Ishikawa (cell line): ENCODE data around the gene SLC28A1.

ENCODE experiments used
- CEBPB ChIP-seq: IDR thresholded peaks from 2 replicates; pipeline ENCODE4 v1.6.1; 2012
- CREB1 ChIP-seq: IDR thresholded peaks from 2 replicates; pipeline ENCODE4 v1.6.1; 2012; ENCODE audit warnings: low read depth
- EGR1 ChIP-seq: IDR thresholded peaks from 2 replicates; pipeline ENCODE4 v1.6.1; 2012
- EP300 ChIP-seq: IDR thresholded peaks from 2 replicates; pipeline ENCODE4 v1.6.1; 2012; ENCODE audit warnings: borderline replicate concordance
- FOXM1 ChIP-seq: IDR thresholded peaks from 2 replicates; pipeline ENCODE4 v1.6.1; 2012; ENCODE audit warnings: low read depth, borderline replicate concordance
- MAX ChIP-seq: IDR thresholded peaks from 2 replicates; pipeline ENCODE4 v1.6.1; 2012
- NFIC ChIP-seq: IDR thresholded peaks from 2 replicates; pipeline ENCODE4 v1.6.1; 2012
- RAD21 ChIP-seq: IDR thresholded peaks from 2 replicates; pipeline ENCODE4 v1.6.1; 2012; ENCODE audit warnings: low read depth
- REST ChIP-seq: IDR thresholded peaks from 2 replicates; pipeline ENCODE4 v1.6.1; 2012; ENCODE audit warnings: low read depth, mild to moderate bottlenecking
- TAF1 ChIP-seq: IDR thresholded peaks from 2 replicates; pipeline ENCODE4 v1.6.1; 2012; ENCODE audit warnings: low read depth, mild to moderate bottlenecking
- TCF12 ChIP-seq: IDR thresholded peaks from 2 replicates; pipeline ENCODE4 v1.6.1; 2012; ENCODE audit warnings: low read depth
- TEAD4 ChIP-seq: IDR thresholded peaks from 2 replicates; pipeline ENCODE4 v1.6.1; 2012
- USF1 ChIP-seq: IDR thresholded peaks from 2 replicates; pipeline ENCODE4 v1.6.1; 2012
- YY1 ChIP-seq: IDR thresholded peaks from 2 replicates; pipeline ENCODE4 v1.6.1; 2012; ENCODE audit warnings: low read depth
- ZBTB7A ChIP-seq: IDR thresholded peaks from 2 replicates; pipeline ENCODE4 v1.6.1; 2012; ENCODE audit warnings: low read depth

Gene SLC28A1

GRCh38 chr15:84891339-84891738 is 6.9 kb downstream of the SLC28A1 start:
- TF ChIP-seq EGR1 (no peak), MAX (no peak), RAD21 (no peak)

GRCh38 chr15:84892786-84893307 is 8.4 kb downstream of the SLC28A1 start:
- no peak for TF ChIP-seq TAF1
- no peak for TF ChIP-seq NFIC
- TF ChIP-seq RAD21 = no peak

GRCh38 chr15:84893607-84894006 is 9.1 kb downstream of the SLC28A1 start:
- TF ChIP-seq MAX (no peak), TCF12 (no peak), CREB1 (no peak), CEBPB (no peak), ZBTB7A (no peak), TAF1 (no peak), YY1 (no peak)

GRCh38 chr15:84894736-84895425 is 10.4 kb downstream of the SLC28A1 start:
- no peak for TF ChIP-seq REST
- TF ChIP-seq CEBPB = no peak
- TF ChIP-seq NFIC = no peak
- TF ChIP-seq USF1 = no peak
- TF ChIP-seq MAX = no peak
- TF ChIP-seq TEAD4 = no peak
- no peak for TF ChIP-seq EP300
- no peak for TF ChIP-seq ZBTB7A
- no peak for TF ChIP-seq RAD21
- TF ChIP-seq TCF12 = no peak
- TF ChIP-seq TAF1 = no peak
- no peak for TF ChIP-seq FOXM1
- no peak for TF ChIP-seq YY1
- no peak for TF ChIP-seq EGR1
- no peak for TF ChIP-seq CREB1

- TF ChIP-seq NFIC (no peak), TCF12 (no peak), CEBPB (no peak), TEAD4 (no peak)
Observed at GRCh38 chr15:84898761-84899160, 14.3 kb downstream of the SLC28A1 start.

GRCh38 chr15:84899750-84900149 is 15.3 kb downstream of the SLC28A1 start:
- TF ChIP-seq CREB1 (no peak), CEBPB (no peak), EP300 (no peak), TCF12 (no peak), TEAD4 (no peak), MAX (no peak), TAF1 (no peak)

- no peak for TF ChIP-seq MAX
- TF ChIP-seq NFIC = no peak
- no peak for TF ChIP-seq TAF1
Observed at GRCh38 chr15:84901540-84901939, 17.1 kb downstream of the SLC28A1 start.

- TF ChIP-seq TAF1 = no peak
- TF ChIP-seq ZBTB7A = no peak
- TF ChIP-seq REST = no peak
- no peak for TF ChIP-seq USF1
- TF ChIP-seq YY1 = no peak
- no peak for TF ChIP-seq RAD21
- TF ChIP-seq TCF12 = no peak
- no peak for TF ChIP-seq CREB1
- no peak for TF ChIP-seq CEBPB
- no peak for TF ChIP-seq NFIC
- TF ChIP-seq EP300 = no peak
- TF ChIP-seq MAX = no peak
- no peak for TF ChIP-seq FOXM1
- TF ChIP-seq EGR1 = no peak
- no peak for TF ChIP-seq TEAD4
Observed at GRCh38 chr15:84903751-84904150, 19.3 kb downstream of the SLC28A1 start.
